GM12873 (cell line): ENCODE data around the gene ODAPH.
A peak's percentile ranks its signal among the peaks of the same experiment; 100 is the strongest.

Experiments used
- TF ChIP-seq, protein P1 (sequence below): IDR thresholded peaks from 2 replicates; pipeline ENCODE4 v1.5.1; 2012; ENCODE audit warnings: low read depth, mild to moderate bottlenecking, moderate library complexity, low read length, control low read depth; ENCODE audit not compliant: insufficient read depth; ENCODE audit errors: missing control alignments

ODAPH gene, protein sequence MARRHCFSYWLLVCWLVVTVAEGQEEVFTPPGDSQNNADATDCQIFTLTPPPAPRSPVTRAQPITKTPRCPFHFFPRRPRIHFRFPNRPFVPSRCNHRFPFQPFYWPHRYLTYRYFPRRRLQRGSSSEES

DNA sequence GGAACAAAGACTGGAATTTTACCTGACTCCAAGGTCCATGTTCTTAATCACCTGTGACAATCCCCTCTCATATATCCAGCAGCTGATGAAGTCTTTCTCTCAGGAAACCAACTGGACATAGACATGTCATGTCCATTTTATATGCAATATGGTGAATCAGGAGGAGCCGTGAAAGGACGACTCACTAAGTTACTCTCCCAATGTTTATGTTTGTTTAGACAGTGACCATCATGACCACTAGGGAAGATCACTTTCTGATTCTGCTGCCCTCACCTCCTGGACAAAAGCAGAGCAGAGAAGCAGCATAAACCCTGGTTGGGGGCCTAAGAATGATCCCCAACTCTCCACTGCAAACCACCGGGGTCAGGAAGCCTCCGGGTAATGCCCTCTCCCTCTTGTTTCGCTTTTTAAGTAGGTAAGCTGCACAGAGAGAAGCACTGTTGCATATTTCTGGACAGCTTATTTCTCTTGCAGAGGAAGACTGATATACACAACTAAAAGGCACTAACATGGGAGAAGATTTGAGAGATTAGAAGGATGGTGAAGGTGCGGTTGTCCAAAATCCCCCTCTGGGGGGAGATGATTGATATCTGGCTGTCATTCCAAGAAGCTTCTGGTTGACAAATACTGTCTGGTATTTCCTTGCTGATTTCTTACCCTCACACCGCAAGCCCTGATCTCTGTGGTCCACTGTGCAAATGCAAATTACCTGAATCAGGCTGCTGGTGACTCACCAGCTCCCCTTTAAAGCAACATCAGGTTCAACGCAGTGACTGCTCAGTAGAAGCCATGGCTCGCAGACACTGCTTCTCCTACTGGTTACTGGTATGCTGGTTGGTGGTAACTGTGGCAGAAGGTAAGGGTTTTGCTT is at the start of gene ODAPH:
ODAPH (plus strand) TSS at position 773 of the 871 bp plus-strand sequence; CDS start at position 790, 17 bp downstream.
- TF ChIP-seq, protein P1, sequence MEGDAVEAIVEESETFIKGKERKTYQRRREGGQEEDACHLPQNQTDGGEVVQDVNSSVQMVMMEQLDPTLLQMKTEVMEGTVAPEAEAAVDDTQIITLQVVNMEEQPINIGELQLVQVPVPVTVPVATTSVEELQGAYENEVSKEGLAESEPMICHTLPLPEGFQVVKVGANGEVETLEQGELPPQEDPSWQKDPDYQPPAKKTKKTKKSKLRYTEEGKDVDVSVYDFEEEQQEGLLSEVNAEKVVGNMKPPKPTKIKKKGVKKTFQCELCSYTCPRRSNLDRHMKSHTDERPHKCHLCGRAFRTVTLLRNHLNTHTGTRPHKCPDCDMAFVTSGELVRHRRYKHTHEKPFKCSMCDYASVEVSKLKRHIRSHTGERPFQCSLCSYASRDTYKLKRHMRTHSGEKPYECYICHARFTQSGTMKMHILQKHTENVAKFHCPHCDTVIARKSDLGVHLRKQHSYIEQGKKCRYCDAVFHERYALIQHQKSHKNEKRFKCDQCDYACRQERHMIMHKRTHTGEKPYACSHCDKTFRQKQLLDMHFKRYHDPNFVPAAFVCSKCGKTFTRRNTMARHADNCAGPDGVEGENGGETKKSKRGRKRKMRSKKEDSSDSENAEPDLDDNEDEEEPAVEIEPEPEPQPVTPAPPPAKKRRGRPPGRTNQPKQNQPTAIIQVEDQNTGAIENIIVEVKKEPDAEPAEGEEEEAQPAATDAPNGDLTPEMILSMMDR, result no peak

DNA sequence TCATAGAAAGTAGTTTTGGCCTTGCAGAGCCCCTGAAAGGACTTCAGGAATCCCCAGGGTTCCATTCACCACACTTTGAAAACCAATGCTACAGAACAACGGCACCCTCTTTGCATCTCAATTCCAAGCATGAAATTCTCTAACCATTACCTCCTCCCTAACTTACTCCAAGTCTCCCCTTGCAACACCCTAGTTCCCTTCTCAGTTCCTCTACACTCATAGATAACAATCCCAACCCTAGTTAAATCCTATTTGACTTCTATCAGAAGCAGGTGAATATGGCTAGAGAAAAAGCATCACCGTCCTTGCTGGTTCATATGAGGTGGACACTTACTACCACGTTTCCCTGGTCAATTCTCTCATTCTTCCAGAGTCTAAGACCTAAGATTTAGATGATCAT is 44.0 kb upstream of the ODAPH start:
- TF ChIP-seq, protein P1, result no peak

DNA sequence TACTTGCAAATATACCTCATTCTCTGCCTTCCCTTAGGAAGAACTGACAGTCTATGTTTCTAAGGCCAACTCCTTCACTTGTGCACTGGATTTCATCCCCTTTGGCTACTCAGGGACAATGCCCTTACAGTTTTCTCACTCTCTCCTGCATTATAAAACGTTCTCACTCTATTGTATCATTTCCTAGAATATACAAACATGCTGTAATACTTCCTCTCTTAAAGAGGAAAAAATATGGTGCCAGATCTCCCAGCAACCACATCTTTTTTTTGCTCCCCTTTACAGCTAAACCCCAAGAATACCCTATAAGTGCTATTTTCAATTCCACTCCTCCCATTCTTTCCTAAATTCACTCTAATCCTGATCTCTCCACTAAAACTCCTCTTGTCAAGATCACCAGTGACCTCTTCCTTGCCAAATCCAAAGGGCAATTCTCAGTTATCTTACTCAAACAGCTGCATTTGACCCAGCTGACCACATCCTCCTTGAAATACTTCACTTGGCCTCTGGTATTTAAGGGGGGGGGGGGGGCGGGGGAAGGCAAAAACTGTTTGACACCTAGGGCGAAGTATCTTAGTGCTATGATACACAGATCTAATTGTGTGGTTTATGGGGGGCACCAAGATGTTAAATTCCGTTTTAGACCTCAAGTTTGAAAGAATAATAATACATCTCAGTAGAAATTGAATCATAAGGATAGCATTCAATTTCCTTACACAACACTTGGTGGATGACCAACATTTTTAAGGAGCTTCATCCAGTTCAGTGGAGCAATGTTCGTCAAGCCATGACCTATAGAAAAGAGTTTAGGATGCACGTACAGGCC is 43.3 kb upstream of the ODAPH start:
- TF ChIP-seq, protein P1, result no peak

DNA sequence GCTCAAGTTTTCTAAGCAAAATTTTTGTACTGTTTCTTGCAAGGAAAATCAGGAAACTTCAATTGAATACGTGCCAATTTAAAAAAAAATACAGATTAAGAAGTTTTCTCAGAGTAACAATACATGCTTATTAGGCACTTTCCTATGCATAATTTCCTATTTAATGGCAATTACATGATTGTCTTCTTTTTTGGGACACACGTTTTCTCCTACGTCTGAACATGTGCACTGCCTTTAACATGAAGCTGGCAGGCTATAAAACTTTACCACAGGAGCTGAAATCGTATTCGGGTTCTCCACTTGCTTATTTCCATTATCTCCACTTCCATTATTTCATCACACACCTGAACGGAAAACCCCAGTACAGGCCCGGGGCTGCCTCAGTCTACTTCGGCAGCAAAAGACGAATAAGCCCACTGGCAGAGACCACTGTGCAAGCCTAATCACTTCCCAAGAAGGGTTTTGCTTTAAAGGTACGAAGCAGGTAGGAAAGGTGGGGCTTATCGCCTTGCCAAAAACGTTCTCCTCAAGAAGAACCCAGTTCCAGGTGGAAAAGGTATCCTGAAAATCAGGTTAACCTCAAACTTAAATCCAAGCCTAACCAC is 42.2 kb upstream of the ODAPH start:
- TF ChIP-seq, protein P1, result no peak

DNA sequence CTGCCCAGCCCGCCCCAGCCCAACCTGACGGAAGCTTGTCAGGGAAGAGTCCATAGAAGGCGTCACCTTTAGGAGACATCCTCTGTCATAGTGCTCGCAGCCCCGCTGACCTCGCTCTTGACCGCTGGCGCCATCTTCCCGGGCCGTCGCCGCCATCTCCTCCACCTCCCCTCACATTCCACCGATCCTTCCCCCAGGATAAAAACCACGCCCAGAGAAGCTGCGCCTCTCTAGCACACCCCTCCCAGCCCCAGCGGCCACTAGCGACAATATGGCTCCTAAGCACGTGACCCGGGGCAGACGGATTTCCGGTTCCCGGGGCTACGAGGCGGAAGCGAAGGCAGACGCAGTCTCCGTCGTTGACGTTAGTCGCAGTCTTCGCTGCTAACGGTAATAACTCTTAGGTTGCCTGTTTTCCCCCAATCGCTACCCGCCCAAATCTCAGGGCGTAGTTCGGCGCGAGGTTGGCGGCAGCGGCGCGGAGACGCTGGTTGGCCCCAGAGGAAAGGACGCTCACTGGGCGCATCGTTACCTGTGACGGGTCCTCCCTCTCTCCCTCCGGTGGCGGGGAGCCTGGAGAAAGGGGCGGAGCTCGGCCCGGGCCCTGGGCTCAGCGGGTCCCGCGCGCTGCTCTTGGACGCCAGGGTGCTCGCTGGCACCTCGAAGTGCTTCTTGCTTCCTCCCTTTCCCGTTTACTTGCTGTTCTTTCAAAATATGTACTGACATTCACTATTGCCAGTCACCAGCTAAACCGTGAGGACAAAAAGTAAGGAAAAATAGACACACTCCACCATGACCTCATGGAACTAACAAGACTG is 41.5 kb upstream of the ODAPH start, which contains the start of the genes RCHY1 and THAP6:
RCHY1 (minus strand) TSS at position 273 of the 818 bp plus-strand sequence; CDS start at position 156, 117 bp downstream.
THAP6 (plus strand) TSS at position 343 of the 818 bp plus-strand sequence. CDS start 980 bp downstream, outside the sequence.
- TF ChIP-seq, protein P1, result peak; percentile 6

DNA sequence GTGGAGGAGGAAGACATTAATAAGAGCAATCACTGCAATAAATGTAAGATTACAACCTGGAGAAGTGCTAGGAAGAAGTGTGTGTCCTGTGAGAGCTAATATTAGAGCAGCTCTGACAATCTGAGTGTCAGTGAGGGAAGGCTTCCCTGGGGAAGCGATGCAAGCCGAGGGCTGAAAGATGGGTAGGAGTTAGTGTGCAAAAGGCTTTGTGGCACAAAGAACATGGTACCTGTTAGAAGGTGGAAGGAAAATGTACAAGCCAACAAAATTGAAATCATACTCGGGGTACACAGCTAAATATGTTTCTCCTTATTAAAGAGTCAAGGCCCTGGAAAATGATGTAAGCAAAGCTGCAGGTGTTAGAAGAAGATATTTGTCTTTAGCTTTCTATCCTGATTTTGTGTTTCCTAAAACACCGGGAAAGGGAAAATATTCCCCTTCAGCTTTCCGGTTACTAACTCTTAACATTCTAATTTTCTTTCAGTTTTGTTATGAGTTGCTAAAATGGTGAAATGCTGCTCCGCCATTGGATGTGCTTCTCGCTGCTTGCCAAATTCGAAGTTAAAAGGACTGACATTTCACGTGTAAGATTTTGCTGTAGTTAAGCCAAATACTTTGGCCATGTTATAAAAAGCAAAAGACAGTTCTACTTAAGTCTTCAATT is 40.8 kb upstream of the ODAPH start:
- TF ChIP-seq, protein P1, result no peak
